GM19240 (cell line): ENCODE results near the gene MARCHF10.
"Not testable (repeated sequence)": the region's sequence is repeated elsewhere in the genome, so short reads cannot be mapped to it uniquely, and the experiment has no call there.

Experiments used
- DNase-seq: peaks from one replicate; pipeline ENCODE4 v3.0.0; 2011; ENCODE audit warnings: low spot score; ENCODE audit not compliant: insufficient read length

Gene MARCHF10

DNA sequence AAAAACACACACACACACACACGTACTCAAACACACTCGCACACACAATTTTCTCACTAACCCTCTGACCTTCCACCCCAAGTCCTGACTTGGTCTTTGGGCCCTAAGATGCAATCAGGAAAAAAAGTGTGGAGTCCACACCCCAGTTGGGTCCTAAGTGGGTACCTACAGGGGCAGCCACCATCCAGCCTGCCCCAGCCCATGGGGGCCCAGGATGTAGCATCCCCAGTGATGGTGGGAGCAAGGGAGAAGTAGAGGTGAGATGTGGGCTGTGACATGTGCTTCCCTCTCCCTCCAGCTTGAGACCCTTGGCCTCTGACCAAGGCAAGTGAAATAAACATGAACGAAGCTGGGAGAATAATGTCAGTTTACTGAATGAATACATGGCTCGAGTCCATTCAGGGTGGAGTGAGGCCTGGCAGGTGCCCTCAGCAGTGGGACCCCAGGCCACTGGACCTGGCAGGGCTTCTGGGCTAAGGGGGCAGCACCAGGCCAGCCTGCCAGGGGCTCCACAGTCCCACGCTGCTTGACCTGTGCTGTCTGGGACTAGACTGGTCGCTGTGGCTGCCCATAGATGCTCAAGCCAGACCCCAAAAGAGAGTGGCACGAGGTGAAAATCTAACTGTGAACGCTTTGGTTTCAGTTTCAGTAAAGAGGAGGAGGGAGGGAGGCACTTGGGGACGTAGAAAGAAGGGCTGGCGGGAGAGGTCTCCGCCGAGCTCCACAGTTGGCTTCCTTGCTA lies 107.0 kb downstream of the MARCHF10 start:
- no peak for DNase-seq

DNA sequence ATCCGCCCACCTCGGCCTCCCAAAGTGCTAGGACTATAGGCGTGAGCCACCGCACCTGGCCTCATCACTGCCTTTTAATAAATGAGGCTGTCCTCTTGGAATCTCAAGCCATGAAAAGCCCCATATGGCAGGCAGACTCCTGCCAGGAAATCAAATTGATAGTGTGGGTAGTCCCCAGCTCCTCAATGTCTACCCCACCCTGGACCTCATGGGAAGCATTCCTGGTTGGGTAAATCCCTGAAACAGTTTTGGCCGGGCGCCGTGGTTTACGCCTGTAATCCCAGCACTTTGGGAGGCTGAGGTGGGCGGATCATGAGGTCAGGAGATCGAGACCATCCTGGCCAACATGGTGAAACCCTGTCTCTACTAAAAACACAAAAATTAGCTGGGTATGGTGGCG lies 109.7 kb downstream of the MARCHF10 start:
- not testable (repeated sequence) for DNase-seq

DNA sequence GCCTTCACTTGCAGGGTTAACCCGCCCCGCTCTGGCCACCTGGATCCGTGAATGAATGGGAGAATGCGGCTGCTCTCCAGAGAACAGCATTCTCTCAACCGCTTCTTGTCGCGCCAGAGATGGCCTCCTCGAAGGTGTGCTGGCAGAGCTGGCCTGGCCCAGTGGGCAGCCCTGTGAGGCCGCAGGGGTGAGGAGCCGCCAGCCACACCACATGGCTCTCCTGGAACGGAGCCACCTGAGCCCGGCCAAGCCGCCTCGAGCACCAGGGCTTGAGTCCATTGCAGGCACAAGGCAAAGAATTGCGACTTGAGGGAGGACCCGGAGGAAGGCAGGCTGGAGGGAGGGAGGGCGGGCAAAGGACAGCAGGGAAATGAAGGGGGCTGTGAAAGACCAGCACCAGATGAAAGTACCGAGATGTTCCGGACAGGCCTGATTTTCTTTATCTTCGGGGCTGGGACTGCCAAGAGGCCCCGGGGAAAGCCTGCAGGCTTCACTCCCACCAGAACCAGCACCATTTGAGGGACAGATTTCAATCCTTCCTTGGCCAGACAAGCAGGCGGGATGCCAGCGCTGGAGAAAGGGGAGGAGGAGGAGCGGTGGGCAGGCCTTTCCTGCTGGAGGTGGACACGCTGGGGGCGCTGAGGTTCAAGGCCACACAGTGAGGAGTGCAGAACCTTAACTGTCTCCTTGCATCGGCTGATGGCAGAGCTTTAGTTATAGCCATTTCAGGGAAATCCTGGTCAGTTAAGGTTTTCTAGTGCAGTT lies 111.2 kb downstream of the MARCHF10 start:
- DNase-seq: no peak

DNA sequence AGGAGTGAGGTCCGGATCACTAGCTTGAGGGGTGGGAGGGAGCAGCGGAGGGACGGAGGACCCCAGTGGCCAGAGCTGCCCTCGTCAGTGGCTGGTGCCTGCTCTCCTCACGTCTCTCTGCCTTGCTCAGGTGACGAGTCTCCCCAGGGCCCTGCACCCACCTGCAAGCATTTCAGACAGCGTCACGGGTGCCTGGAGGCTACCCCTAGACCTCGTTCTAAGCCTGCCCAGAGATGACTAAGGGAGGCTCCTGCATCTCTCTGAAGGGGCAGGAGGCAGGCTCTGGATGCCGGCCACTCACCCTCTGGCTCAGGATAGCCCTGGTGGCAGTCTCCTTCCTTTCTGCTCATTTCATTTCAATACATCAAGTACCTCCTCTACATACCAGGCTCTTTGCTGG lies 111.9 kb downstream of the MARCHF10 start:
- no peak for DNase-seq

DNA sequence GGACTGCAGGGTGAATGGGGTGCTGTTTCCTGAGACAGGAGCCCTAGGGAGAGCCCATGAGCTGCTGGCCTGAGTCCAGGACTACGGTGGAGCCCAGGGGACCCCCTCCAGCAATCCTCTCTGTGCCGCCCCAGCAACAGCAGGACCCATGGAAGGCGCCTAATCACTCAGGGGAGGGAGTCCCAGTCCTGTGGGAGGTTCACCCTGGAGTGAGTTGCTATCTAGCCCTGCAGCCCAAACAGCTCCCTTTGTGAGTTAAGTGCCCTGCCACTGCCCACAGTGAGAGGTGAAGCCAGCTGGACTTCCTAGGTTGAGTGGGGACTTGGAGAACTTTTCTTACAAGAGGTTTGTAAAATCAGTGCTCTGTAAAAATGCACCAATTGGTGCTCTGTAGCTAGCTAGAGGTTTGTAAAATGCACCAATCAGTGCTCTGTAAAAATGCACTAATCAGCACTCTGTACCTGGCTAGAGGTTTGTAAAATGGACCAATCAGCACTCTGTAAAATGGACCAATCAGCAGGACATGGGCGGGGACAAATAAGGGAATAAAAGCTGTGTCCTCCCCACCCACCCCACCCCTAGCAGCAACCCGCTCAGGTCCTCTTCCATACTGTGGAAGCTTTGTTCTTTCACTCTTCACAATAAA lies 112.9 kb downstream of the MARCHF10 start:
- not testable (repeated sequence) for DNase-seq

DNA sequence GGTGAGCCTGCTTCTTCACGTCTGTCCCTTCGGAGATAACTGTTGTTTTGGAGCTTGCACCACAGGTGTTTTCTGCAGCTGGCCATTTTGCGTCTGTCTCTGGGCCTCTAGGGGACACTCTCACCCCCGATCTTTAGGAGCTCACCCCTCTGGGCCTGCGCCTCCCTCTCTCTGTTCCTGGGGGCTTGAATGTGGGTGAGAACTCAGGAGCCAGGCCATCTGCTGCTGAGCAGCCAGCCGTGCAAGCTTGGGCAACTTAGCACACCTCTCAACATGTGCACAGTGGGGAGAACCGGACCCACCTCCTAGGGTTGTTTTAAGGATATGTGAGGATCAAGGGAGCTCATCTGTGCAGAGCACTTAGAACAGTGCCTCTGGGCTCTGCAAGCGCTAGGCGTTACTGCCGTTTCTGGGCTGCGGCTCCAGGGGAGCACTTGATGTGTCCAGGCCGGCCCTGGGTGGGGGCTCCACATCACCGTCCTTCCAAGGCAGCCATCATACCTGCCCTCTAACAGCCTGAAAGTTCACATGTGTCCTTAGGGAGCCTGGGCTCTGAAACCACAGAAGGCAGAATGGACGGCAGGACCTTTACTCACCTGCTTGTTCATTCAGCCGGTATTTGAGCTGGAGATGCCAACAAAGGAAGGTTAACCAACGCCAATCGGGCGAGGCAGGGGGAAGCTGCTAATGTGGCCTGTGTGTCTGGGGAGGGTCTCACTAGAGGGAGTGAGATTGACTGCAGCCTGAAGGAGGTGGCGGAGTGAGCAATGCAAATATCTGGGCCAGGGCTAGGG lies 114.3 kb downstream of the MARCHF10 start:
- no peak for DNase-seq

DNA sequence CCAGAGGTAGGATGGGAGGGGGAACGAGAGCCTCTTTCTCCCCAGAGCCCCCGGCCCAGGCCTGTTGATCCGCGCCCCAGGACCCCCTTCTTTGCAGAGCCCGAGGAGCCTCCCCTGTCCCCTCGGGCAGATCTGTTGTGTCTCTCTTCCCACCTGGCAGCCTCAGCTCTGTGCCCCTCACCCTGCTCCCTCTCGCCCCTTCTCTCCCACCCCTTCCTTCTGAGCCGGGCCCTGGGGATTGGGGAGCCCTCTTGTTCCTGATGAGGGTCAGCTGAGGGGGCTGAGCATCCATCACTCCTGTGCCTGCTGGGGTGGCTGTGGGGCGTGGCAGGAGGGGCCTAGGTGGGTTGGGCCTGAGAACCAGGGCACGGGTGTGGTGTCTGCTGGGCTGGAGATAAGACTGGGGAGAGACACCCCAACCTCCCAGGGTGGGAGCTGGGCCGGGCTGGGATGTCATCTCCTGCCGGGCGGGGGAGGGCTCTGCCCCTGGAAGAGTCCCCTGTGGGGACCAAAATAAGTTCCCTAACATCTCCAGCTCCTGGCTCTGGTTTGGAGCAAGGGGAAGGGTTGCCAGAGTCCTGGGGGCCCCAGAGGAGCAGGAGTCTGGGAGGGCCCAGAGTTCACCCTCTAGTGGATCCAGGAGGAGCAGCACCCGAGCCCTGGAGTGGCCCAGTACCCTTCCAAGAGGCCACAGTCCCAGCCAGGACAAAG lies 115.2 kb downstream of the MARCHF10 start:
- DNase-seq: no peak

DNA sequence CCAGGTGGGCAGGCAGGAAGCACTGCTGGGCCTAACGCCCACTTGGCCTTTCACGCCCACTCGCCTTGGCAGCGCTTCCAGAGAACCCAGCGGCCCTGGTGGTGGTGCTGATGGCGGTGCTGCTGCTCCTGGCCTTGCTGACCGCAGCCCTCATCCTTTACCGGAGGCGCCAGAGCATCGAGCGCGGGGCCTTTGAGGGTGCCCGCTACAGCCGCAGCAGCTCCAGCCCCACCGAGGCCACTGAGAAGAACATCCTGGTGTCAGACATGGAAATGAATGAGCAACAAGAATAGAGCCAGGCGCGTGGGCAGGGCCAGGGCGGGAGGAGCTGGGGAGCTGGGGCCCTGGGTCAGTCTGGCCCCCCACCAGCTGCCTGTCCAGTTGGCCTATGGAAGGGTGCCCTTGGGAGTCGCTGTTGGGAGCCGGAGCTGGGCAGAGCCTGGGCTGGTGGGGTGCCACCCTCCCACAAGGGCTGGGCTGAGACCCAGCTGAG lies 115.9 kb downstream of the MARCHF10 start:
- DNase-seq: no peak

DNA sequence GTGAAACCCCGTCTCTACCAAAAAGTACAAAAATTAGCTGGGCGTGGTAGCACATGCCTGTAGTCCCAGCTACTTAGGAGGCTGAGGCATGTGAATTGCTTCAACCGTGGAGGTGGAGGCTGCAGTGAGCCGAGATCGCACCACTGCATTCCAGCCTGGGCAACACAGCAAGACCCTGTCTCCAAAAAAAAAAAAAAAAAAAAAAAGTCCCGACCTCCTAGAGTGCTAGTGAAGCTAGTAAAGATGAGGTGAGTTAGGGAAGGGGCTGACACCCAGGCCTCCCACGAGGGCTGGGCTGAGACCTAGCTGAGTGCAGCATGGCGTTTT lies 116.6 kb downstream of the MARCHF10 start:
- DNase-seq: not testable (repeated sequence)

DNA sequence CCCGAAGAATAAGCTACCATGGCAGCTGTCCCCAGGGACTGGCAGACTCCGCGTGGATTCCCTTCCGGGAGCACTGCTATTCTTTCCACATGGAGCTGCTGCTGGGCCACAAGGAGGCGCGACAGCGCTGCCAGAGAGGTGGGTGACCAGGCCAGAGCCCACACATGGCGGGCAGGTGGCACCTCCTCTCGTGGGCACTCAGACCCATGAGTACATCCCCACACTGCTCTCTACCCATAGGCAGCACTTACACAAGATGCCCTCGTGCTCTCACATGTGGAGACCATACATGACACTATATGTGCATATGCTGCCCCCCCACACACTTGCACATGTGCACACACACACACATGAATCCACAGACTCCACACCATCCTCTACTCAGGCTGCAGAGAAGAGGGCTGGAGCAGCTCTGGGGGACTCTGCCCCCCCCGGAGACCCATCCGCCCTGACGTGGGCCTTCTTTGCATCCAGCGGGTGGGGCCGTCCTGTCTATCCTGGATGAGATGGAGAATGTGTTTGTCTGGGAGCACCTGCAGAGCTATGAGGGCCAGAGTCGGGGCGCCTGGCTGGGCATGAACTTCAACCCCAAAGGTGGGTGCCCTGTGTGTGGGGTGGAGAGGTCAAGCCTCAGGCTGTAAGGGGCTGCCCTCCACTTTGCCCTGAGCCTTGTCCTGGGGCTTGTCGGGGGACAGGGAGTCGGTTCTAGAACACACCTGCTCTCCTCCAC lies 117.8 kb downstream of the MARCHF10 start:
- DNase-seq: no peak

DNA sequence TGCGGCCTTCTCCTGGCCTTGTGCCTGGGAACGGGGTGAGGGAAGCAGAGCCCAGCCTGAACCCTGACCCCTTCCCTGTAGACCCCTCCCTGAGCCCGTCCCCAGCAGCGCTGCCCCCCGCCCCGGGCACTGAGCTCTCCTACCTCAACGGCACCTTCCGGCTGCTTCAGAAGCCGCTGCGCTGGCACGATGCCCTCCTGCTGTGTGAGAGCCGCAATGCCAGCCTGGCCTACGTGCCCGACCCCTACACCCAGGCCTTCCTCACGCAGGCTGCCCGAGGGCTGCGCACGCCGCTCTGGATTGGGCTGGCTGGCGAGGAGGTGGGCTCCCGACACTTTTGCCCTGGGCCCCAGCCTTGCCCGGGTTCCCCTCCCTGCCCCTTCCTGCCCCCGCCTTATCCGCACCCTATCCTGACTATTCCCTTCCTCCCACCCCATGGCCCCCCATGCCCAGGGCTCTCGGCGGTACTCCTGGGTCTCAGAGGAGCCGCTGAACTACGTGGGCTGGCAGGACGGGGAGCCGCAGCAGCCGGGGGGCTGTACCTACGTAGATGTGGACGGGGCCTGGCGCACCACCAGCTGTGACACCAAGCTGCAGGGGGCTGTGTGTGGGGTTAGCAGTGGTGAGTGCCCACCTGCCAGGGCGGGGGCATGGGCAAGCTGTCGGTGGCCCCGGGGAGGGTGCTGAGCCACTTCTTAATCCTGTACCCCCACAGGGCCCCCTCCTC lies 118.5 kb downstream of the MARCHF10 start:
- DNase-seq: no peak

DNA sequence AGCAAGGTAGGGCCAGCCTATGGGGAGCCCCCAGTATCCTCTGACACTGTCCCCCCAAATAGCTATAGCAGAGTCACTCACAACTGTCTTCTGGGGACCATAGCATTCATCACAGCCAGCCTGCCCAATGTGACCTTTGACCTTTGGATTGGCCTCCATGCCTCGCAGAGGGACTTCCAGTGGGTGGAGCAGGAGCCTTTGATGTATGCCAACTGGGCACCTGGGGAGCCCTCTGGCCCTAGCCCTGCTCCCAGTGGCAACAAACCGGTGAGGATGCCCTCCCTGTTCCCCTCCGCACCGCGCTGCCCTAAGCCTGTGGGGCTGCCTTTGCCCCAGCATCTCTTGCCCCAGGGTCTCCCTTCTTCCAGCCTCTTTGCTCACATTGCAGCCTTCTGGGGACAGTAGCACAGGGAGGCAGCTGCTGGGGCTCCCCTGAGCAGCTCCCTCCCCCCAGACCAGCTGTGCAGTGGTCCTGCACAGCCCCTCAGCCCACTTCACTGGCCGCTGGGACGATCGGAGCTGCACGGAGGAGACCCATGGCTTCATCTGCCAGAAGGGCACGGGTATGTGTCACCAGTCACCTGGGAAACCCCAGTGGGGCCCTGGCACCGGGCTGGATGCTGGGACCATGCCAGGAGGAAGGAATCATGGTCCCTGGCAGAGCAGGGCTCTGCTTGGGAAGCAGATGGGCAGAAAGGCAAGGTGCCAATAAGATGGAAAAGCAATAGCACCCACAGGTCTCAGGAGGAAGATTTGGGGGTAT lies 119.5 kb downstream of the MARCHF10 start:
- DNase-seq: no peak

DNA sequence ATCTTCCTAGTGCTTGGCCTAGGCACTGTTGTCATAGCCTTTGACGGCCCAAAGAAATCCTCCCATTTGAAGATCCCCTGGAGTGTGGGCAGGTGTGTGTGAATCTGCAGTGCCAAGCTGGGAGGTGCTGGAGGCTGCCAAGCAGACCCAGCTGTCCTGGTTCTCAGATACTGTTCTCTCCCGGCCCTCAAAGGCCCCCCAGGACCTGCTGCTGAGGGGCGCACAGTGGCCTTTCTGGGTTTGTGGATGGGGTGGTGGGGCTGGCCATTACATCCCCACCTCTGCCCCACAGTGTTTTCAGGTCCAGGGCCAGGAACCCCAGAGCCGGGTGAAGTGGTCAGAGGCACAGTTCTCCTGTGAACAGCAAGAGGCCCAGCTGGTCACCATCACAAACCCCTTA lies 120.1 kb downstream of the MARCHF10 start:
- no peak for DNase-seq

DNA sequence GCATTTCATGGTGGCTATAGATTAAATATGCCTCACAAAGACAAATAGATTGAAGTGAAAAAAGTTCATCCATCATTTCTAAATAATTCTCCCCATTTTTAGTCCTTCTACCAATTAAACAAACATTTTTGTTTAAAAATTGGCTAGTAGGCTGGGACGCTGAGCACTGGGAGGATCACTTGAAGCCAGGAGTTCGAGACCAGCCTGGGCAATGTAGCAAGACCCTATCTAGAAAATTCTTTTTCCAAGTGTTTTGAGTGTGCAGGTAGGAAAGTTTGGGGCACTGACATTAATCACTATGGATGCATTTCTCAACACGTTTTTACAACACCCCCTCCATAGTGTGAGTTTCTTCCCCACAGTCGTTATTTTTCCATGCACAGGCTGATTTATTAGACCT lies 123.9 kb downstream of the MARCHF10 start:
- DNase-seq: no peak

DNA sequence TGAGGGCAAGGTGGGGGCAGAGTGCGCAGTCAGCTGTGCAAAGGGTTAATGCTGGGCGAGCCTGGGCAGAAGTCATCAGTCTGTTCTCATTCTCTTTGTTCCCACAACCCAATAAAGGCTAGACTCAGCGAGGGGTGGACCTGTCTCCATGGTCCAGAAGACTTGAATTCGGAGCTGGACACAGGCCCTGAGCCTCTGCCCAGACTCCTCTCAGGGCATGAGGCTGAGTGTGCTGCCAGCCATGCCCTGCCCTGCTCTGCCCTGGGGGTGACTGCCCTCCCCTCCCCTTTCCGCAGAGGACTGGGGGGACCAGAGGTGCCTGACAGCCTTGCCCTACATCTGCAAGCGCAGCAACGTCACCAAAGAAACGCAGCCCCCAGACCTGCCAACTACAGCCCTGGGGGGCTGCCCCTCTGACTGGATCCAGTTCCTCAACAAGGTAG lies 126.2 kb downstream of the MARCHF10 start:
- DNase-seq: no peak

DNA sequence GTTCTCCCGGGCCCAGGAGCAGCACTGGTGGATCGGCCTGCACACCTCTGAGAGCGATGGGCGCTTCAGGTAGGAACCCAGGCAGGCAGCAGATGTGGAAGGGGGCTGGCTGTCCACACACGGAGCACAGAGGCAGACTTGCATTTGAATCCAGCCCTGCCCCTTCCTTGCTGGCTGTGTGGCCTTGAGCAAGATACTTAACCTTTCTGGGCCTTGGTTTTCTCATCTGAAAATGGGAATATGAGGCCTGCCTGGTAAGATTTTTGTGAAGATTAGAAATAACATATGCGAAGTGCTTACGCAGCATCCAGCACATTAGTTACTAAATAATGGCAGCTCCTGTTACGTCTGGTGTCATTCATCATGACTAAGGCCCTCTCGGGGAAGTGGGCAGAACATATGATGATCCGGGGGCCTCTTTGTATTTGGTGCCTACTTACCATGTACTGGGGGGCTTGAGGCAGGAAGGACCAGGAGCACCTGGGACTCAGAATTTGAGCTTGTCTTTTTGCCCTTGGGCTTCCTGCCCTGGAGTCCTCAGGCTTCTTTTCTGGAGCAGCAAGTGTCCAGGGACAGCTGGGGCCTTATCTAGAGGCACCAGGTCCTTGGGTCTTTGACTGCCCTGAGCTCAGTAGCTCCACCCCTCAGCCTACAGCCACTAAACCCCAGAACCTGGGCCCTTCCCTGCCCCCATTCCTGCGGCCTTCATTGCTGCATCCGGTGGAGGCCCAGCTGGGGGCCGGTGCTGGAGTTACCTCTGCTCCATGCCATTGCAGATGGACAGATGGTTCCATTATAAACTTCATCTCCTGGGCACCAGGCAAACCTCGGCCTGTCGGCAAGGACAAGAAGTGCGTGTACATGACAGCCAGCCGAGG lies 126.8 kb downstream of the MARCHF10 start:
- DNase-seq: no peak

DNA sequence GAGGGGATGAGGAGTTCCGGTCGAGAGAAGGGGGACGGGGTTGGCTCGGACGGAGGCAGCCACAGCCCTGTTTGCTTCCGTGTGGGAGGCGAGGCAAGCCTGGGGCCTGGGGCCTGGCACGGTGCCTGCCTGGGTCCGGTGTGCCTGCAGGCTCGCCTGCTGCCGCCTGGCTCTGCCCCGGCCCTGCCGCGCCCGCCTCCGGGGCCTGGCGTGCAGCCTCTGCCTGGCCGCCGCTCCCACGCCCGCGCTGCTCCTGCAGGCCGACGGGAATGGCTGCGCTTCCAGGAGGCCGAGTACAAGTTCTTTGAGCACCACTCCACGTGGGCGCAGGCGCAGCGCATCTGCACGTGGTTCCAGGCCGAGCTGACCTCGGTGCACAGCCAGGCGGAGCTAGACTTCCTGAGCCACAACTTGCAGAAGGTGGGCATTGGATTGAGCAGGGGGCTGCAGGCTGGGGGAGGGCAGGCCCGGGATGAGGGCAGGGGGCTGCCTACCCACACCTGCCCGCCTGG lies 127.5 kb downstream of the MARCHF10 start:
- DNase-seq: no peak
